ENCODE results near the gene GPR61. TPM values are rescaled to one million over a fixed set of nuclear protein-coding genes. Genes with fewer than 3 reads are reported as not detected.

The GPR61 gene
- total and polyA plus RNA-seq, 5 experiments from 2014 or later = 0.71 to 1.2 (median 1.1) TPM; not detected in 1

- DNase-seq (no peak), ATAC-seq (no peak)
- no peak overlapping the region for H3K4me3 Mint-ChIP-seq
- H3K9me3 Mint-ChIP-seq = no peaks in the 10 kb centered on the region
- POLR2A ChIA-PET = interaction anchor here (0.6 to 14.0 kb wide), 2 partner anchors 39 to 1140 kb away, joined by 3 to 462 read pairs; partner anchors contain the start of genes AMIGO1 and CYB561D1
- peak overlapping the region in 1 of 10 donors; percentile 35 for H3K27ac Mint-ChIP-seq
- no peaks in the 10 kb centered on the region for H3K36me3 Mint-ChIP-seq
- no peaks in the 10 kb centered on the region for H3K4me1 Mint-ChIP-seq
- H3K27me3 Mint-ChIP-seq = no peaks in the 10 kb centered on the region
These were observed 681 bp upstream of the GPR61 start for GRCh38 chr1:109538827-109539555.

- Mint-ChIP-seq H3K4me3 (no peak overlapping the region), H3K4me1 (peaks cover 0 to 7% (median 3%) of the 10 kb centered on the region in 4 donors), H3K36me3 (no peaks in the 10 kb centered on the region), H3K9me3 (no peaks in the 10 kb centered on the region), H3K27ac (no peak overlapping the region), H3K27me3 (no peaks in the 10 kb centered on the region)
- DNase-seq (no peak), ATAC-seq (no peak)
- POLR2A ChIA-PET = interaction anchor here (0.6 kb wide), 1 partner anchor 328 kb away, joined by 4 read pairs; no protein-coding TSS in a partner anchor
These were observed 1.4 kb downstream of the GPR61 start for GRCh38 chr1:109541102-109541501.

- no peak for ATAC-seq
- peaks cover 5 to 23% (median 18%) of the 10 kb centered on the region in 4 donors for H3K4me1 Mint-ChIP-seq
- peak overlapping the region in 1 of 10 donors; percentile 41 for H3K27ac Mint-ChIP-seq
These were observed 3.0 kb downstream of the GPR61 start for GRCh38 chr1:109542657-109543056.

DNA sequence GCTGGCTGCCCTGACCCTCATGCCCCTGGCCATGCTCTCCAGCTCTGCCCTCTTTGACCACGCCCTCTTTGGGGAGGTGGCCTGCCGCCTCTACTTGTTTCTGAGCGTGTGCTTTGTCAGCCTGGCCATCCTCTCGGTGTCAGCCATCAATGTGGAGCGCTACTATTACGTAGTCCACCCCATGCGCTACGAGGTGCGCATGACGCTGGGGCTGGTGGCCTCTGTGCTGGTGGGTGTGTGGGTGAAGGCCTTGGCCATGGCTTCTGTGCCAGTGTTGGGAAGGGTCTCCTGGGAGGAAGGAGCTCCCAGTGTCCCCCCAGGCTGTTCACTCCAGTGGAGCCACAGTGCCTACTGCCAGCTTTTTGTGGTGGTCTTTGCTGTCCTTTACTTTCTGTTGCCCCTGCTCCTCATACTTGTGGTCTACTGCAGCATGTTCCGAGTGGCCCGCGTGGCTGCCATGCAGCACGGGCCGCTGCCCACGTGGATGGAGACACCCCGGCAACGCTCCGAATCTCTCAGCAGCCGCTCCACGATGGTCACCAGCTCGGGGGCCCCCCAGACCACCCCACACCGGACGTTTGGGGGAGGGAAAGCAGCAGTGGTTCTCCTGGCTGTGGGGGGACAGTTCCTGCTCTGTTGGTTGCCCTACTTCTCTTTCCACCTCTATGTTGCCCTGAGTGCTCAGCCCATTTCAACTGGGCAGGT, 3.8 kb downstream of the GPR61 start:
- peak overlapping the region in 1 of 10 donors; percentile 22 for H3K27ac Mint-ChIP-seq
- H3K9me3 Mint-ChIP-seq = no peaks in the 10 kb centered on the region
- no peaks in the 10 kb centered on the region for H3K27me3 Mint-ChIP-seq
- H3K4me3 Mint-ChIP-seq = no peak overlapping the region
- no peaks in the 10 kb centered on the region for H3K36me3 Mint-ChIP-seq
- POLR2A ChIA-PET = no interaction called here
- no peak for ATAC-seq
- H3K4me1 Mint-ChIP-seq = peaks cover 9 to 29% (median 21%) of the 10 kb centered on the region in 4 donors
- DNase-seq = no peak

More at GRCh38 chr1:109542657-109543056, 3.0 kb downstream of the GPR61 start:
- POLR2A ChIA-PET = interaction anchor here (1.1 kb wide), 1 partner anchor 98 kb away, joined by 3 read pairs; no protein-coding TSS in a partner anchor
- DNase-seq = no peak
- H3K27me3 Mint-ChIP-seq = no peaks in the 10 kb centered on the region
- H3K9me3 Mint-ChIP-seq = no peaks in the 10 kb centered on the region
- no peak overlapping the region for H3K4me3 Mint-ChIP-seq
- no peaks in the 10 kb centered on the region for H3K36me3 Mint-ChIP-seq

DNA sequence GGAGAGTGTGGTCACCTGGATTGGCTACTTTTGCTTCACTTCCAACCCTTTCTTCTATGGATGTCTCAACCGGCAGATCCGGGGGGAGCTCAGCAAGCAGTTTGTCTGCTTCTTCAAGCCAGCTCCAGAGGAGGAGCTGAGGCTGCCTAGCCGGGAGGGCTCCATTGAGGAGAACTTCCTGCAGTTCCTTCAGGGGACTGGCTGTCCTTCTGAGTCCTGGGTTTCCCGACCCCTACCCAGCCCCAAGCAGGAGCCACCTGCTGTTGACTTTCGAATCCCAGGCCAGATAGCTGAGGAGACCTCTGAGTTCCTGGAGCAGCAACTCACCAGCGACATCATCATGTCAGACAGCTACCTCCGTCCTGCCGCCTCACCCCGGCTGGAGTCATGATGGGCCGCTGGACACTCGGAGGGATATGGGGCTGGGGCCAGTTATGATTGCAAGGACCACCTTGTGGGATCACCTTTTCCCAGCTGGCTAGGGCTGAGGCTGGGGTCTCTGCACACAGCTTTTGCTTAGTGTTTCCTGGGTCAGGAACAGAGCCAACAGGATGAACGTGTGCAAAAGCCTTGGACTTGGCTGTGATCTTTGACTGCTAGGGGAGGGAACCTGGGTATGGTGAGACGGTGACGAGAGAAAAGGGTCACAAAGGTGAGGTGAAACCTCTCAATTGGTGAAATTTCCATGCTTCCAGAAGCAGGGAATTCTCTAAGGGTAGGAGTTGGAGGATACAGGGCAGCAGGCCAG, 4.5 kb downstream of the GPR61 start:
- no peaks in the 10 kb centered on the region for H3K27me3 Mint-ChIP-seq
- no peaks in the 10 kb centered on the region for H3K36me3 Mint-ChIP-seq
- peaks cover 14 to 36% (median 27%) of the 10 kb centered on the region in 4 donors for H3K4me1 Mint-ChIP-seq
- POLR2A ChIA-PET = no interaction called here
- no peak overlapping the region for H3K4me3 Mint-ChIP-seq
- DNase-seq (no peak), ATAC-seq (no peak)
- H3K9me3 Mint-ChIP-seq = no peaks in the 10 kb centered on the region
- H3K27ac Mint-ChIP-seq = peak overlapping the region in 2 of 10 donors; percentile 21 to 35

GRCh38 chr1:109546311-109547109, 6.8 kb downstream of the GPR61 start:
- Mint-ChIP-seq H3K4me1 (peaks cover 15 to 56% (median 49%) of the 10 kb centered on the region in 4 donors), H3K9me3 (no peaks in the 10 kb centered on the region), H3K36me3 (peaks cover 0 to 1% (median 0%) of the 10 kb centered on the region in 3 donors), H3K4me3 (peak overlapping the region; percentile 94 to 100 (median 98)), H3K27ac (peak overlapping the region; percentile 95 to 100 (median 99)), H3K27me3 (no peaks in the 10 kb centered on the region)
- ATAC-seq = peak; percentile 47 to 56
- peak; percentile 74 to 94 (median 86) for DNase-seq
- POLR2A ChIA-PET = interaction anchor here (0.6 to 2.6 kb wide), 12 partner anchors 14 to 488 kb away, joined by 3 to 12 read pairs (median 5); partner anchors contain the start of genes AMPD2, ATXN7L2, CYB561D1 and GNAT2

DNA sequence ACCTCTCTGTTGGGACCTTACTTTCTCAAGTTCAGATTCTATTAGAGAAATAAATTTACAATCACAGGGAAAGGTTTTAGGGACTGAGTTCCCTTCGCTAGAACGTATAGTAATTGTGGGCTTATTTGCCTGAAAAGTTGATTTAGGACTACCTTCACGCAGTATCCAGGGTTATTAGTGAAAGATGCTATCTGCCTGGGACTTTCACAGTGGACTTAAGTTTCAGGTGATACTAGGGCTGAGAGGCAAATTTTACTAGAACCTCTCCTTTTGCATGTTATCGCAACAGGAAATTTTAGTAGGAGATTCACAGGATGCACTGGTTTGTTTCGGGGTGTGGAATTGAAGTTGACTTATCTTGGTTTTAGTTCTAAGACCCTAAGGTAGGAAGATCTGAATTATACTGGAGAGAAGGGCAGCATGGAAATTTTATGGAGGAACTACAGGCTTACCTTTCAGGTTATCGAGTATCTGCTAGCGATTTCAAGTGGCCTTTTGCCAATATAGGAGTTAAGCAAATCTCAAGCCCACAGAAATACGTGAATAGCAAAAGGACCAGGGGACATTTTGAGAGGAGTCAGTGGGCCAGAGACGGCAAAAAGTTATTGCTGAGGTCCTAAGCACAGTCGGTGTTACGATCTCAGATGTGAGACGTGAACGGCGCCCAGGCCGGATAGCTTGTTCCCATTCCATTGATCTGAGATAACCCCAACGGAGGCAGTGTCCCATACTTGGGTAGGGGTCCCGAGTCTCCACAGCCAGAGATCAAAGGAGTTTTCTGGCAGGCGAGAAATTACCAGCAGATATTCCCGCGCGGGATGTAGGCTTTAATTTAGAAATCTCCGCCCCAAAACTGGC, 8.0 kb downstream of the GPR61 start:
- H3K27ac Mint-ChIP-seq = peak overlapping the region; percentile 95 to 100 (median 99)
- peaks cover 0 to 6% (median 0%) of the 10 kb centered on the region in 3 donors for H3K36me3 Mint-ChIP-seq
- H3K9me3 Mint-ChIP-seq = no peaks in the 10 kb centered on the region
- H3K27me3 Mint-ChIP-seq = no peaks in the 10 kb centered on the region
- POLR2A ChIA-PET = interaction anchor here (0.6 to 2.8 kb wide), 35 partner anchors 11 to 791 kb away, joined by 3 to 48 read pairs (median 5); partner anchors contain the start of genes AHCYL1, AMIGO1, AMPD2 and CYB561D1
- peak overlapping the region; percentile 94 to 100 (median 98) for H3K4me3 Mint-ChIP-seq
- ATAC-seq (peak in 1 of 2 donors; percentile 16), DNase-seq (no peak)
- H3K4me1 Mint-ChIP-seq = peaks cover 18 to 59% (median 55%) of the 10 kb centered on the region in 4 donors

GRCh38 chr1:109548321-109549267, 8.9 kb downstream of the GPR61 start, which contains the start of gene GNAI3:
TSS of gene GNAI3 (plus strand) at chr1:109548615. CDS start at chr1:109548721, 106 bp downstream.
- POLR2A ChIA-PET = interaction anchor here (0.6 to 2.8 kb wide), 39 partner anchors 10 to 790 kb away, joined by 3 to 48 read pairs (median 4); partner anchors contain the start of genes AHCYL1, AMIGO1, AMPD2 and ATXN7L2
- peaks cover 20 to 66% (median 58%) of the 10 kb centered on the region in 4 donors for H3K4me1 Mint-ChIP-seq
- no peaks in the 10 kb centered on the region for H3K9me3 Mint-ChIP-seq
- peaks cover 0 to 9% (median 0%) of the 10 kb centered on the region in 3 donors for H3K36me3 Mint-ChIP-seq
- H3K27me3 Mint-ChIP-seq = no peaks in the 10 kb centered on the region
- H3K4me3 Mint-ChIP-seq = peak within 1 kb of the TSS; percentile 94 to 100 (median 98)
- H3K27ac Mint-ChIP-seq = peak within 1 kb of the TSS; percentile 95 to 100 (median 99)
- peak; percentile 84 to 98 (median 94) for DNase-seq
- ATAC-seq = peak; percentile 90 to 92

GRCh38 chr1:109556563-109556962, 16.9 kb downstream of the GPR61 start:
- Mint-ChIP-seq H3K36me3 (peaks cover 0 to 23% (median 0%) of the 10 kb centered on the region in 3 donors), H3K4me3 (peak overlapping the region in 1 of 10 donors; percentile 25), H3K4me1 (peaks cover 33 to 88% (median 80%) of the 10 kb centered on the region in 4 donors), H3K27me3 (no peaks in the 10 kb centered on the region), H3K27ac (no peak overlapping the region), H3K9me3 (no peaks in the 10 kb centered on the region)
- ATAC-seq = no peak
- no peak for DNase-seq
- POLR2A ChIA-PET = no interaction called here

GRCh38 chr1:109557520-109557919, 17.8 kb downstream of the GPR61 start:
- H3K27ac Mint-ChIP-seq = peak overlapping the region in 1 of 10 donors; percentile 35
- H3K36me3 Mint-ChIP-seq = peaks cover 0 to 19% (median 0%) of the 10 kb centered on the region in 3 donors
- H3K4me3 Mint-ChIP-seq = peak overlapping the region in 2 of 10 donors; percentile 23 to 26
- DNase-seq (no peak), ATAC-seq (no peak)
- POLR2A ChIA-PET = no interaction called here
- H3K27me3 Mint-ChIP-seq = no peaks in the 10 kb centered on the region
- H3K9me3 Mint-ChIP-seq = no peaks in the 10 kb centered on the region
- peaks cover 33 to 92% (median 85%) of the 10 kb centered on the region in 4 donors for H3K4me1 Mint-ChIP-seq
